Lower leg skin (tissue), 3 donors: ENCODE measurements around the gene NCOA1.

Experiments used
- POLR2A ChIP-seq, 2 donors: fragments of 450-650 bp; IDR thresholded peaks; one replicate each; pipeline ENCODE4 v1.6.1; 2016 to 2017; ENCODE audit warnings: antibody characterized with exemption in 2 of 2, mild to moderate bottlenecking in 1 of 2, moderate library complexity in 1 of 2
- TF ChIP-seq, protein P1 (sequence below), 3 donors: fragments of 450-650 bp; IDR thresholded peaks; one replicate each; pipeline ENCODE4 v1.5.1; 2016; ENCODE audit warnings: antibody characterized with exemption in 3 of 3, mild to moderate bottlenecking in 3 of 3, moderate library complexity in 2 of 3

DNA sequence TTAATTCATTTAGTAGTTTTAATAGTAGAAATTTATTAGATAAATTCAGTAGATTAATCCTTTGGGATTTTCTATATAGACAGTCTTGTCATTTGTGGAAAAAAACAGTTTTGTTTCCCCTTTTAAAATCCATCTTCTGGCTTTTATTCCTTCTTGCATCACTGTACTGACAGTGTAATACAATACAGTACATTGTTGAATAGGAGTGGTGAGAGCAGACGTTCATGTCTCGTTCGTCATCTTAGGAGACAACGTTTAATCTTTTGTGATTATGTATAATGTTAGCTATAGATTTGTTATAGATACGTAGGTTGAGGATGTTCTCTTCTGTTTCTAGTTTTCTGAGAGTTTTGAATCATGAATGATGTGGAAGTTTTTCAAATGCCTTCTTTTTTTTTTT, 61.8 kb downstream of the NCOA1 start:
- TF ChIP-seq, protein P1, sequence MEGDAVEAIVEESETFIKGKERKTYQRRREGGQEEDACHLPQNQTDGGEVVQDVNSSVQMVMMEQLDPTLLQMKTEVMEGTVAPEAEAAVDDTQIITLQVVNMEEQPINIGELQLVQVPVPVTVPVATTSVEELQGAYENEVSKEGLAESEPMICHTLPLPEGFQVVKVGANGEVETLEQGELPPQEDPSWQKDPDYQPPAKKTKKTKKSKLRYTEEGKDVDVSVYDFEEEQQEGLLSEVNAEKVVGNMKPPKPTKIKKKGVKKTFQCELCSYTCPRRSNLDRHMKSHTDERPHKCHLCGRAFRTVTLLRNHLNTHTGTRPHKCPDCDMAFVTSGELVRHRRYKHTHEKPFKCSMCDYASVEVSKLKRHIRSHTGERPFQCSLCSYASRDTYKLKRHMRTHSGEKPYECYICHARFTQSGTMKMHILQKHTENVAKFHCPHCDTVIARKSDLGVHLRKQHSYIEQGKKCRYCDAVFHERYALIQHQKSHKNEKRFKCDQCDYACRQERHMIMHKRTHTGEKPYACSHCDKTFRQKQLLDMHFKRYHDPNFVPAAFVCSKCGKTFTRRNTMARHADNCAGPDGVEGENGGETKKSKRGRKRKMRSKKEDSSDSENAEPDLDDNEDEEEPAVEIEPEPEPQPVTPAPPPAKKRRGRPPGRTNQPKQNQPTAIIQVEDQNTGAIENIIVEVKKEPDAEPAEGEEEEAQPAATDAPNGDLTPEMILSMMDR (IDR thresholded peaks at IDR 0.05) = no peak
- no peak for TF ChIP-seq POLR2A (IDR thresholded peaks at IDR 0.05)
